Colon (tissue), 2 donors: ENCODE results near the gene TTC36.
"Not testable (repeated sequence)": the region's sequence is repeated elsewhere in the genome, so short reads cannot be mapped to it uniquely, and the experiment has no call there.

ENCODE experiments used
- FAIRE-seq: peaks from 2 replicates; lab custom pipeline; 2012; peaks lifted over from hg19 to GRCh38; lab: Jason Lieb, UNC
- donor health status: control.
- donor health status: control.

The TTC36 gene

GRCh38 chr11:118532852-118533768 is 5.8 kb downstream of the TTC36 start:
- no peak for FAIRE-seq

- no peak for FAIRE-seq
Observed at GRCh38 chr11:118533769-118534729, 6.8 kb downstream of the TTC36 start.

DNA sequence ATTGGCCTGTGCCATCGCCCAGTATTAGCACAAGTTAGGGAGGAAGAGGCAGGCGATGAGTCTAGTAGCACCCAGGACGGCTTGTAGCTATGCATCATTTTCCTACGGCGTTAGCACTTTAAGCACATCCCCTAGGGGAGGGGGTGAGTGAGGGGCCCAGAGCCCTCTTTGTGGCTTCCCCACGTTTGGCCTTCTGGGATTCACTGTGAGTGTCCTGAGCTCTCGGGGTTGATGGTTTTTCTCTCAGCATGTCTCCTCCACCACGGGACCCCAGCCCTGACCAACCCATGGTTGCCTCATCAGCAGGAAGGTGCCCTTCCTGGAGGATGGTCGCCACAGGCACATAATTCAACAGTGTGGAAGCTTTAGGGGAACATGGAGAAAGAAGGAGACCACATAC is 8.0 kb downstream of the TTC36 start:
- no peak for FAIRE-seq

GRCh38 chr11:118536726-118537125 is 9.5 kb downstream of the TTC36 start:
- FAIRE-seq = no peak

- FAIRE-seq = no peak
Observed at GRCh38 chr11:118537409-118537980, 10.2 kb downstream of the TTC36 start.

DNA sequence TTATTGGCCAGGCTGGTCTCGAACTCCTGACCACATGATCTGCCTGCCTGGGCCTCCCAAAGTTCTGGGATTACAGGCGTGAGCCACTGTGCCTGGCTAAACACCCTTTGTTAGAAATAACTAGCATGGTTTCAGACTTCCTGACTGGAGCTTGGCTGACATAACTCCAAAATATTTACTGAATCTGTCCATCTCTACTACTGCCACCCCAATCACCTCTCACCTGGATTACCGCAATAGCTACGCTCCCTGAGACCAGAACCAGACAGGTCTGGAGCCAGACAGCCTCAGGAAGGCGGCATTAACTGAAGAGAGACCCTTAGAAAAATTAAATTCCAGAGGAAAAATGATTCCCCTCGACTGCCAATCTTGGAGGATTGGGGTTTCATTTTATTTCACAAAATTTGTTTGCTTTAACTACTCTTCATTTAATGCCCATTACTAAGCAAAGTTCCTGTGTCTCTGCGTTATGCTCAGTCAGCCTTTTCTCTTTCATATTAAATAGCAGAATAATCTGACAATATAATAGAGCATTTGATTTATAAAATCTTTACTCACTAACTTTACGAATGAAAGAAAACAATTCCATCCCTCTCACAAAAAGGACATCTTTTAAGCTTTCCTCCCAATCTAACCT is 16.9 kb downstream of the TTC36 start:
- no peak for FAIRE-seq

DNA sequence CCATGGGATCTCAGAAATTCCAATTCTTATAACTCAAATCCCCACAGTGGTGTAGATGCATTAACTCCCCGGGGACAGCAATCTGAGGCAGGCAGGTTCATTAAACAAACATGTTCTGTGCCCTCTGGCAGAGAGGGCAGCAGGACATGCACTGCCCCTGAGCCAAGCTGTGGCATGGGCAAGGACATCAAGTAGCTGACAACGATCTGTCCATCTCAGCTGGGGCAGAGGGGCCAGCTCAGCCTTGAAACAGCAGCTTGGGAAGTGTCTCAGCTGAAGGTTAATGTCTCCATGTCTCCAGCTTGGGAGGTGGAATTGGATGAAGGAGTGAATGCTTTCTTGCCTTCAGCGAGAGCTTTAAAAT is 17.4 kb downstream of the TTC36 start:
- FAIRE-seq = no peak

- no peak for FAIRE-seq
Observed at GRCh38 chr11:118545533-118545932, 18.3 kb downstream of the TTC36 start.

GRCh38 chr11:118547132-118547531 is 19.9 kb downstream of the TTC36 start:
- FAIRE-seq = no peak

- FAIRE-seq = no peak
Observed at GRCh38 chr11:118552341-118552740, 25.1 kb downstream of the TTC36 start.

GRCh38 chr11:118560806-118561205 is 33.5 kb downstream of the TTC36 start:
- no peak for FAIRE-seq

DNA sequence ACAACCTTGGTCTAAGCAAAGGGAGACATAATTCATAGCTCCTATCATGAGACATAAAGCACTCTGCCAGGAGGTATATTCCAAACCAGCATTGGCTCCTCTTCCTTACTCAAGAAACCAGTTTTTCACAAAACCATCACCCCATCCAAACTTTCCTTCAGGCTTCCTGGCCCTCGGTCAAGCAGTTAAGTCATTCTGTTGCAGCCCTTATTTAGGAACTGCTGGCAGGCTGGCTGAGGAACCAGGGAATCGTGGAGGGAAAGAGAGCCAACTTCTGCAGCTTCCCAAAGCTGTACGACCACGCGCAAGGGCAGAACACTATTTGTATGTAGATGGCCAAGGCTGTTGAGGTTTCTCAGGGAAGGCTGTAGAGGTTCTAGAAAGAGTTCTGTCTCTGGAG is 37.8 kb downstream of the TTC36 start:
- no peak for FAIRE-seq

GRCh38 chr11:118569670-118570069 is 42.4 kb downstream of the TTC36 start:
- FAIRE-seq = no peak

- FAIRE-seq = no peak
Observed at GRCh38 chr11:118570787-118571186, 43.5 kb downstream of the TTC36 start.

DNA sequence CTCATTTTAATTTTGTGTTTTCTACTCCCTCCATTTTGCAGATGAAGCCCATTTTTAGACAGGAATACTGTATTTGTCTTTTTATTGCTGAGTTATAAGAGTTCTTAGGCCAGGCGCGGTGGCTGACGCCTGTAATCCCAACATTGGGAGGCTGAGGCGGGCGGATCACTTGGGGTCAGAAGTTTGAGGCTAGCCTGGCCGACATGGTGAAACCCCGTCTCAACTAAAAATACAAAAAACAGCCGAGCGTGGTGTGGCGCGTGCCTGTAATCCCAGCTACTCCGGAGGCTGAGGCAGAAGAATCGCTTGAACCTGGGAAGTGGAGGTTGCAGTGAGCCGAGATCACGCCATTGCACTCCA is 44.4 kb downstream of the TTC36 start:
- not testable (repeated sequence) for FAIRE-seq

- no peak for FAIRE-seq
Observed at GRCh38 chr11:118572061-118572980, 45.0 kb downstream of the TTC36 start, which contains the start of gene ARCN1. TSS of gene ARCN1 (plus strand) at chr11:118572409. CDS start at chr11:118572548, 139 bp downstream.

DNA sequence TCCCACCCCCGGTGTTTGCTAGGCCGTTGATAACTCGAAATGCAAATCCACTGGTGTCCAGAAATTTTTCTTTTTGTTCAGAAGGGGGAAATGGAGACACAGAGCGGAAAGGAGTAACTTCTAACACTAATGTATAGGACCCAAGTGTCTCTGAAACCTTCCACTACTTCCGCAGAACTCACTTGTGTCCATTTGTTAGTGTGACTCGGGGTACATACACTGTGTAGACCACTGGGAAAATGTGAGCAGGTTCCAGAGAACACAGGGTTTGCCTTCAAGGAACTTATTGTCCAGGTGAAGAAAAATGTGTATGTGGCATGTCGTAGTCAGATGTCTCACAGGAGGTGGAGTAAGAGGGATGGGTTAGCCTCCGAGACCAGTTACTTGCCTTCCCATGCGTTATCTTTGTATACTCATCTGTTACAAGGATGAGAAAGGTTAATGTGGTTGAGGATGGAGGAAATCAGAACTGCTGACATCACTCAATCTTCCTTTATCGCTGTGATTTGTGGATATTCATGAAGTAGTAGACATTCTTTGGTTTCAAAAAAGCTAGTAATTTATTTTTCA is 45.8 kb downstream of the TTC36 start:
- FAIRE-seq = no peak

- no peak for FAIRE-seq
Observed at GRCh38 chr11:118574636-118575035, 47.4 kb downstream of the TTC36 start.

DNA sequence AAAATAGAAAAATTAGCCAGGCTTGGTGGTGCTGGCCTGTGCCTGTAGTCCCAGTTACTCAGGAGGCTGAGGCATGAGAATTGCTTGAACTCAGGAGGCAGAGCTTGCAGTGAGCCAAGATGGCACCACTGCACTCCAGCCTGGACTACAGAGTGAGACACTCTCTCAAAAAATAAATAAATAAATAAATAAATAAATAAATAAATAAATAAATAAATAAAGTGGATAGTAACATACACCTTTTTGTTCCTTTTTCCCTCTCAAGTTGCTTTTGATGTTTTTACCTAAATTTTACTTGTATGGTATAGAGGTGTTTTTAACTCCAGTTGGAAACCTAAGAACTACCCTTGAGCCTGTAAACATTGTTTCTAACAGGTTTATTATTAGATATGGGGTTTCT is 50.7 kb downstream of the TTC36 start:
- not testable (repeated sequence) for FAIRE-seq
